Small intestine (tissue), 7 donors: ENCODE data around the gene RBL2. TPM values are rescaled to one million over a fixed set of nuclear protein-coding genes. Genes with fewer than 3 reads are reported as not detected.
"Not testable (repeated sequence)": the region's sequence is repeated elsewhere in the genome, so short reads cannot be mapped to it uniquely, and the experiment has no call there.

Experiments used
- DNase-seq, 2 donors: peaks; one replicate each; pipeline versions ENCODE4 v3.0.0 to v3.0.0-alpha.2; 2013
- FAIRE-seq: peaks from 2 replicates; lab custom pipeline; 2012; peaks lifted over from hg19 to GRCh38; lab: Jason Lieb, UNC
- H3K27ac ChIP-seq, 3 donors: one replicate each; pipeline ENCODE4 v1.5.1; 2013; ENCODE audit warnings: low read length in 2 of 3, mild to moderate bottlenecking in 2 of 3, control low read depth in 1 of 3, inconsistent platforms in 1 of 3, low read depth in 1 of 3, moderate library complexity in 1 of 3
- H3K27me3 ChIP-seq, 3 donors: one replicate each; pipeline ENCODE4 v1.6.1; 2013; ENCODE audit warnings: low read length in 3 of 3, inconsistent platforms in 1 of 3; ENCODE audit not compliant: control insufficient read depth in 3 of 3, insufficient read depth in 3 of 3
- H3K36me3 ChIP-seq, 3 donors: one replicate each; pipeline ENCODE4 v1.6.1; 2013; ENCODE audit warnings: low read length in 3 of 3, inconsistent platforms in 1 of 3, low read depth in 1 of 3, mild to moderate bottlenecking in 1 of 3, moderate library complexity in 1 of 3; ENCODE audit not compliant: control insufficient read depth in 3 of 3, insufficient read depth in 2 of 3
- H3K4me1 ChIP-seq, 3 donors: one replicate each; pipeline ENCODE4 v1.6.1; 2013; ENCODE audit warnings: low read length in 2 of 3, inconsistent platforms in 1 of 3, low read depth in 1 of 3, mild to moderate bottlenecking in 1 of 3, moderate library complexity in 1 of 3; ENCODE audit not compliant: control insufficient read depth in 3 of 3, insufficient read depth in 2 of 3
- H3K4me3 ChIP-seq, 3 donors: one replicate each; pipeline ENCODE4 v1.5.1; 2013; ENCODE audit warnings: low read length in 3 of 3, control low read depth in 1 of 3, inconsistent platforms in 1 of 3, low read depth in 1 of 3, mild to moderate bottlenecking in 1 of 3, moderate library complexity in 1 of 3
- H3K9me3 ChIP-seq, 2 donors: one replicate each; pipeline ENCODE4 v1.6.1; 2013; ENCODE audit warnings: low read depth in 1 of 2, low read length in 1 of 2; ENCODE audit not compliant: control insufficient read depth in 2 of 2, insufficient read depth in 1 of 2
- WGBS, 3 donors: extraction: QIAGEN DNeasy Blood & Tissue Kit; methylation state at CpG; one replicate each; pipeline ENCODE4 v1.1.7; 2013; 5-methylcytosine and 5-hydroxymethylcytosine counted together
- polyA plus RNA-seq, 4 donors: library from polyadenylated mRNA; stranded (reverse) in 3 of 4; unstranded in 1 of 4; fragments of 200-250 nt in 3 of 4; fragments of 120-200 nt in 1 of 4; gene quantifications; one replicate each; pipeline versions ENCODE4 v1.2.1 to v1.2.3, GENCODE V29; 2013
- donor health status: healthy with polysubstance abuse.
- donor health status: control.
- donor health status: control.
- donor health status: Bipolar disorder and iron deficiency.
- donor health status: healthy.

Gene RBL2
- polyA plus RNA-seq, 4 donors: 20.5 to 66.1 (median 28.5) TPM

DNA sequence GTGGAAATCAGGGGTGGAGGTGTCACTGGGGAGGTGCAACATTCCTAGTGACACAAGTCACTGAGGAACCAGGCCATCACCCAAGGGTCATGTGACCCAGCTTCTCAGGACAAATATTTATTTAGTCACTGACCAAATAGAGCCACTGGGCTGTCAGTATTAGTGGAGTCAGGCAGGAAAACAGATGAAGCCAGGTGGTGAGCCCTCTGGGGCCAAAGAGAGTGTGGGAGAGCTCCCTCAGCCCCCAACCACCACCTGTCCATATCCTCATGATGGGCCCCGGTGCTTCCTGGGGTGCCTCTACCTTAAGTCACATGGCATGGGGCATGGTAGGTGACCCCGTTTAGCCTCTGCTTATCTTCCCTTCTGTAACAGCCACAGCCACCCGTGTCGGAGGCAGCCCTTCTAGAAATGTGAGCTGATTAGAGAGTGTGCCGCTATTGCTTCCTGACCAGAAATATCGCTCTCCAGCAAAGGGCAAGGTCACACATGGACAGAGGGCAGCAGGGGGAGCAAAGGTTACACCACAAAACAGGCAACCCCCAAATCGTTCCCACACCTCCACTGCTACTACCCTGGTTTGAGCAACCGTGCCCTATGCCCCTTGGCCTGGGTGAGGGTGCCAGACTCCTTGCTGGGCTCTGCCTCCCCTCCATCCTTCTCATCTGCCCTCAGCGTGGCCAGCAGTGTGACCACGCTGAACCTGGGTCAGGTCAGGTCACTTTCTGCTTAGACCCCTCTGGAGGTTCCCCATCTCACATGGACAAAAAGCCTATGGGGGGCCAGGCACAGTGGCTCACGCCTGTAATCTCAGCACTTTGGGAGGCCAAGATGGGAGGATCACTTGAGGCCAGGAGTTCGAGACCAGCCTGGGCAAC is 77.4 kb downstream of the RBL2 start:
- WGBS, 3 donors: 47 to 69% (median 62%) methylated on average over 12 of the region's 12 CpGs
- H3K9me3 ChIP-seq: peaks cover 0 to 6% of the 10 kb centered on the region in 2 donors
- FAIRE-seq (no peak), DNase-seq (peak; percentile 44 to 45)
- H3K36me3 ChIP-seq: no peaks in the 10 kb centered on the region
- no peaks in the 10 kb centered on the region for H3K27me3 ChIP-seq
- peak overlapping the region in 1 of 3 donors; percentile 19 for H3K27ac ChIP-seq
- peaks cover 0 to 4% (median 0%) of the 10 kb centered on the region in 3 donors for H3K4me1 ChIP-seq
- H3K4me3 ChIP-seq: no peak overlapping the region

DNA sequence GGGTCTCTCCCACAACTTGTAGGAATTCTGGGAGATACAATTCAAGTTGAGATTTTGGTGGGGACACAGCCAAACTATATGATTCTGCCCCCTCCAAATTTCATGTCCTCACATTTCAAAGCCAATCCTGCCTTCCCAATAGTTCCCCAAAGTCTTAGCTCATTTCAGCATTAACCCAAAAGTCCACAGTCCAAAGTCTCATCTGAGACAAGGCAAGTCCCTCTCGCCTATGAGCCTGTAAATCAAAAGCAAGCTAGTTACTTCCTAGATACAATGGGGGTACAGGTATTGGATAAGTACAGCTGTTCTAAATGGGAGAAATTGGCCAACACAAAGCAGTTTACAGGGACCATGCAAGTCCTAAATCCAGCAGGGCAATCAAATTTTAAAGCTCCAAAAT is 78.5 kb downstream of the RBL2 start:
- H3K27me3 ChIP-seq, H3K4me1 ChIP-seq, H3K36me3 ChIP-seq, H3K9me3 ChIP-seq, H3K4me3 ChIP-seq, H3K27ac ChIP-seq, FAIRE-seq: not testable (repeated sequence)
- 24 to 68% (median 62%) methylated on average over 1 of the region's 1 CpG for WGBS, 3 donors
- DNase-seq: peak in 1 of 2 donors; percentile 18

DNA sequence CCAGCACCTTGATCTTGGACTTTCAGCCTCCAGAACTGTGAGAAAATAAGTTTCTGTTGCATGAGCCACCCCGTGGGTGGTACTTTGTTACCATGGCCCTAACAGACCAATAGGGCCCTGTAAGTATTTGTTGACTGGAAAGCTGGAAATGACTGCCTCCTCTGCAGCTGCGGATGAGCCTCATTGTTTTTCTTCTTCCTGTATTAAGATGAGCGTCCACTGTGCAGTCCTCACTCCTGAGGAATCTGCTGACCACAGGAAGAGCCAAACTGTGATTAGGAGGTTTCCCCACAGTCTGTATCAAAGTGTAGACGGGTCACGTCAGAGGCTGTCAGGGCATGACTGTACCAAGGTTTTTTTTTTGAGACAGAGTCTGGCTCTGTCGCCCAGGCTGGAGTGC is 81.0 kb downstream of the RBL2 start:
- no peak overlapping the region for H3K4me3 ChIP-seq
- DNase-seq (no peak), FAIRE-seq (no peak)
- peaks cover 0 to 6% of the 10 kb centered on the region in 2 donors for H3K9me3 ChIP-seq
- H3K27me3 ChIP-seq: no peaks in the 10 kb centered on the region
- no peaks in the 10 kb centered on the region for H3K4me1 ChIP-seq
- 83 to 94% (median 84%) methylated on average over 6 of the region's 6 CpGs for WGBS, 3 donors
- no peak overlapping the region for H3K27ac ChIP-seq
- no peaks in the 10 kb centered on the region for H3K36me3 ChIP-seq

DNA sequence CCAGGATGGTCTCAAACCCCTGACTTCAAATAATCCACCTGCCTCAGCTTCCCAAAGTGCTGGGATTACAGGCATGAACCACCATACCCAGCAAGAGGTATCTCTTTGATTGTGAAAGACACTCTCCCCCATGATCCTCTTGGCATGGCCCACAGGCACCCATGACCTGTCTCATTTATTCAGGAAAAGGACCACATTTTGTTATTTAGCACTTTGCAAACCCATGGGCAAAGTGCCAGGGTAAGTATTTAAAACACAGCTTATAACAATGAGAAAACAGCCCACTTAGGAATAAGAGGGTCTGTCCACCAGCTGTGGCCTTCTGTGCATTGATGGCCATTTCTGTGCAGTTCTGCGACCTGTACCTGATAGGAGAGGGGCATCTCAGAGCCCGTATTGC is 81.5 kb downstream of the RBL2 start:
- H3K36me3 ChIP-seq: no peaks in the 10 kb centered on the region
- no peaks in the 10 kb centered on the region for H3K4me1 ChIP-seq
- FAIRE-seq: no peak

DNA sequence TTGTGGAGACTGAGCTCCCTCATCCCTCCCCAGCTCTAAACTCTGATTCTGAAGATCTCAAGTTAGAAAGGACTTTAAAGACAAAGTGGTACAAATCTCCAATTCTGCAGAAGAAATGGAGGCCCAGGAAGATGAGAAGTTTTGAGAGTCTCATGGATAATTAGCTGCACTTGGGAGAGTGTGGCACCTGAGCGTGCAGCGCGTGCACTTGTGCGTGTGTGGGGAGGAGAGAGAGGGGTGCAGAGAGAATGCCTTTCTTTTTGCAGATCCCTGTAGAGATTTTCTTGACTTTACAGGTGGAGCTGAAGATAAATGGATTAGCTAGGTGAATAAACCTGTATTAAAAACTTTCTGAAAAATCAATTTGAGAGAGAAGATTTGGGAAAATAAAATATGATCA is 83.6 kb downstream of the RBL2 start:
- peak overlapping the region in 1 of 3 donors; percentile 57 for H3K27ac ChIP-seq
- FAIRE-seq (no peak), DNase-seq (no peak)
- no peaks in the 10 kb centered on the region for H3K4me1 ChIP-seq
- no peaks in the 10 kb centered on the region for H3K36me3 ChIP-seq
- no peaks in the 10 kb centered on the region for H3K27me3 ChIP-seq
- H3K4me3 ChIP-seq: no peak overlapping the region
- H3K9me3 ChIP-seq: peaks cover 0 to 6% of the 10 kb centered on the region in 2 donors
- WGBS, 3 donors: 95 to 98% (median 96%) methylated on average over 4 of the region's 4 CpGs

More for the DNA sequence above, 81.5 kb downstream of the RBL2 start:
- Histone ChIP-seq H3K27ac (no peak overlapping the region), H3K9me3 (peaks cover 0 to 6% of the 10 kb centered on the region in 2 donors), H3K4me3 (no peak overlapping the region), H3K27me3 (no peaks in the 10 kb centered on the region)
- whole genome bisulfite sequencing, 3 donors: 81 to 98% (median 94%) methylated on average over 2 of the region's 2 CpGs
- DNase-seq: no peak

DNA sequence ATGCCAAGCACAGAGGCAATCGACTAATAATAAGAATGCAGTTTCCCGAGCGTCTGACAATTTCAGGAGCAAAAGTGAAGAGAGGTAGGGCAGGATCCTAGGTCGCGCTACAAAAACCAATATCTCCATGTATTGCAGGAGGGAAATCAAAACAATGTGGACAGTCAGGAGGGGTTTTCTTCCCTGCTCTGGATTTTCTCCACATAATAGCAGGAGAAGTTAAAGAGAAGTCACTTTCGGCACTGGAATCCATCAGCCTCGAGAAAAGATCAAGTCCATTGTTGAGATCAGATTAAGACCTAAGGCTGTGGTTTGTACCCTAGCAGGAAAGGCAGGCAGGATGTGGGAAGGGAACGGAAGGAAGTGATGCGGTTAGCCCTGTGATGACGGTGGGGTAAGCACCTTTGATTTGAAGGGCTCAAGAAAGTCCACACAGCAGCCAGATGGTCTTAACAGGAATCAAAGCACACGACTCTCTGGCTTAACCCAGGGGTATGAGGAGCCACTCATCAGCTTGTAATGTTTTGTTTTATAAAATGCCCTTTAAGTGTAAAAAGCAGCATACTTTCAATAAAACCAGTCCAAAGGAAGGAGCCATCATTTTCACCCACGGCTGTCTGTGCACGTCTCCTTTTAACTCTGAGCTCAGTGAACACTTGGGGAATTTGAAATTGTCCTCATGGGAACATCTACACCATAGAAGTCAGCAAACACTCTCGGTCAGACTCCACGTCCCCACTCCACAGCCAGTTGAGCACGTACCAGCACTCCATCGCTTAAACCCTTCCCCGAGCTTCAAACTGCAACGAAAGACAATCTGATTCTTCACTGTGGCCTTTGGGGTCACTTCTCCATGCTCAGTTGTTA is 84.5 kb downstream of the RBL2 start:
- Histone ChIP-seq H3K9me3 (peaks cover 0 to 3% of the 10 kb centered on the region in 2 donors), H3K4me1 (no peaks in the 10 kb centered on the region), H3K27ac (peak overlapping the region in 1 of 3 donors; percentile 80), H3K27me3 (no peaks in the 10 kb centered on the region), H3K4me3 (no peak overlapping the region), H3K36me3 (no peaks in the 10 kb centered on the region)
- FAIRE-seq (no peak), DNase-seq (peak; percentile 9 to 56)
- WGBS, 3 donors: 60 to 81% (median 61%) methylated on average over 19 of the region's 19 CpGs

DNA sequence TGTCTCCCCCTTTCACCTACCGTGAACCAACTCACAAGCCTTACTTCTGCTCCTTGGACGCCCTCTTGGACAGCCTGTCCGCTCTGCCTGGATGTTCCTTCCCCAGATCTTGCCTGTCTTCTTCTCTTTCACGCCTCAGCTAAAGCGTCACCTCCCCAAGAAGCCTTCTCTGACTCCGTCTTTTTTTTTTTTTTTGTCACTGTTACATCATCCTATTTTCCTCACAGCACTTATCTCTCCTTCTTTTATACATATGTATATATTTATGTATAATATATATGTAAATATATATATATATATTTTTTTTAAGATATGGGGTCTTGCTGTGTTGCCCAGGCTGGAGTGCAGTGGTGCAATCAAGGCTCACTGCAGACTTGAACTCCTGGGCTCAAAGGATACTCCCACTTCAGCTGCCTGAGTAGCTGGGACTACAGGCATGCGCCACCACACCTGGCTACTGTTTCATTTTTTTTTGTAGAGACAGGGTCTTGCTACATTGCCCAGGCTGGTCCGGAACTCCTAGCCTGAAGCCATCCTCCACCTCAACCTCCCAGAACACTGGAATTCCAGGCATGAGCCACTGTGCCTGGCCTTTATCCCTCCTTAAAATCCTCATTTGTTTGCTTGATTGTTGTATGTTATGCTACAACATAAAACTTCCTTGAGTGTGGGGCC is 85.3 kb downstream of the RBL2 start:
- no peaks in the 10 kb centered on the region for H3K4me1 ChIP-seq
- H3K27me3 ChIP-seq: no peaks in the 10 kb centered on the region
- peak overlapping the region in 1 of 3 donors; percentile 80 for H3K27ac ChIP-seq
- H3K4me3 ChIP-seq: no peak overlapping the region
- H3K36me3 ChIP-seq: no peaks in the 10 kb centered on the region
- 82 to 90% (median 86%) methylated on average over 8 of the region's 8 CpGs for WGBS, 3 donors
- DNase-seq: no peak
- peaks cover 0 to 3% of the 10 kb centered on the region in 2 donors for H3K9me3 ChIP-seq
- FAIRE-seq: no peak
